ENCODE measurements around the gene ZMYND19.

The ZMYND19 gene

DNA sequence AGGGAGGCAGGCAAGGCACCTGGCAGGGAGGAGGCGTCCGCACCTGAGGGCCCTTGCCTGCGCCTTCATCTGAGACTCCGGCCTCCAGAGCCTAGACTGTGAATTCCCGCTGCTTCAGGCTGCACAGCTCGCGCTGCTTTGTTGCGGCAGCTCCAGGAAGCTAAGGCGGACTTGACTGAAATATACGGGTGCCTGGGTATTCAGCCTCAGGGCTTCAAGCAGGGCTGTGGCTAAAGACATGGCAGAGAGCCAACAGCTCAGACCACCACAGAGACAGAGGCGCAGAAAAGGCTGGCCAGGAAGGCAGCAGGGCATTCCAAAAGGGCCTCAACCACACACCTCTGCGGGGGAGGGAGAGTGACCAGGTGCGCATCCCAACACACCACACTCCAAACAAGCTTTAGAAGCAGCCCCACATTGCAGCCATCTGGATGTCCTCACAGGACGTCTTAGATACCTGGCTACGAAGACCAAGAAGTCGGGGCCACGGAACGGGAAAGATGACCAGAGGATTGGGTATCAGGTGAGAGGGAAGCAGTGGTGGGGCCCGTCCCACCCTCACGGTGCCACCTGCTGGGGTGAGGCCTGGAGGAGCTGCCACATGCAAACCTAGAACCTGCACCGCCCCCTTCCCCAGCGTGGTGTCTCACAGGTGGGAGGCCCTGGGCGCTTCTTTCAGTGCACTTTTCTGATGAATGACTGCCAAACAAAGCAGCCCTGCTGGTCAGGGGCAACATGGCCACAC is 9.9 kb downstream of the ZMYND19 start:
- no peak for DNase-seq (ENCODE audit: low read depth, low spot score)
- H3K4me3 ChIP-seq (ENCODE audit: low read depth, low read length), result no peak overlapping the region
- POLR2A ChIA-PET, result no interaction called here
- CTCF ChIA-PET, result interaction anchor here (1.2 to 5.3 kb wide), 8 partner anchors 9 to 120 kb away, joined by 3 to 91 read pairs (median 7); partner anchors contain the start of genes PNPLA7 and ZMYND19
- TF ChIP-seq, protein P1, sequence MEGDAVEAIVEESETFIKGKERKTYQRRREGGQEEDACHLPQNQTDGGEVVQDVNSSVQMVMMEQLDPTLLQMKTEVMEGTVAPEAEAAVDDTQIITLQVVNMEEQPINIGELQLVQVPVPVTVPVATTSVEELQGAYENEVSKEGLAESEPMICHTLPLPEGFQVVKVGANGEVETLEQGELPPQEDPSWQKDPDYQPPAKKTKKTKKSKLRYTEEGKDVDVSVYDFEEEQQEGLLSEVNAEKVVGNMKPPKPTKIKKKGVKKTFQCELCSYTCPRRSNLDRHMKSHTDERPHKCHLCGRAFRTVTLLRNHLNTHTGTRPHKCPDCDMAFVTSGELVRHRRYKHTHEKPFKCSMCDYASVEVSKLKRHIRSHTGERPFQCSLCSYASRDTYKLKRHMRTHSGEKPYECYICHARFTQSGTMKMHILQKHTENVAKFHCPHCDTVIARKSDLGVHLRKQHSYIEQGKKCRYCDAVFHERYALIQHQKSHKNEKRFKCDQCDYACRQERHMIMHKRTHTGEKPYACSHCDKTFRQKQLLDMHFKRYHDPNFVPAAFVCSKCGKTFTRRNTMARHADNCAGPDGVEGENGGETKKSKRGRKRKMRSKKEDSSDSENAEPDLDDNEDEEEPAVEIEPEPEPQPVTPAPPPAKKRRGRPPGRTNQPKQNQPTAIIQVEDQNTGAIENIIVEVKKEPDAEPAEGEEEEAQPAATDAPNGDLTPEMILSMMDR (IDR thresholded peaks at IDR 0.05; ENCODE audit: insufficient read depth, low read length, missing control alignments), result no peak

DNA sequence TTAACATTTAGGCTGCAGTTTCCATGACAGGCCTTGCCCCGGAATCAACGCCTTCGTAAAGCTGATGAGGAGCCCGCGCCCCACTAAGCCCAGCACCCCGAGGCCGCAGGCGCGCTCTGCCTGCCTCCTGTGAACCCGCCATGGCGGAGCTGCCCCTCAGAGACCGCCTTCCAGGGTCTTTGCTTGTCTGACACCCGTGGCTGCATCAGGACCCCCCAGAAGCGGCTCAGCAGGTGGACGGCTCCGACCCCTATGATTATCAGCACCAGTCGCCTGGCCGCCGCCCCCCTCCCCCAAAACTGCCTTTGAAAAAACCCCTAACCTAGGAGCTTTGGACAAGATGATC is 11.1 kb downstream of the ZMYND19 start:
- TF ChIP-seq, protein P1 (IDR thresholded peaks at IDR 0.05; ENCODE audit: insufficient read depth, low read length, missing control alignments), result no peak
- CTCF ChIA-PET, result interaction anchor here (0.8 to 5.3 kb wide), 13 partner anchors 10 to 121 kb away, joined by 3 to 91 read pairs (median 6); partner anchors contain the start of genes MRPL41, PNPLA7 and ZMYND19
- no peak for DNase-seq (ENCODE audit: low read depth, low spot score)
- POLR2A ChIA-PET, result interaction anchor here (0.6 to 1.0 kb wide), 2 partner anchors 9 to 93 kb away, joined by 3 read pairs; no protein-coding TSS in a partner anchor
- peak overlapping the region; percentile 95 for H3K4me3 ChIP-seq (ENCODE audit: low read depth, low read length)

DNA sequence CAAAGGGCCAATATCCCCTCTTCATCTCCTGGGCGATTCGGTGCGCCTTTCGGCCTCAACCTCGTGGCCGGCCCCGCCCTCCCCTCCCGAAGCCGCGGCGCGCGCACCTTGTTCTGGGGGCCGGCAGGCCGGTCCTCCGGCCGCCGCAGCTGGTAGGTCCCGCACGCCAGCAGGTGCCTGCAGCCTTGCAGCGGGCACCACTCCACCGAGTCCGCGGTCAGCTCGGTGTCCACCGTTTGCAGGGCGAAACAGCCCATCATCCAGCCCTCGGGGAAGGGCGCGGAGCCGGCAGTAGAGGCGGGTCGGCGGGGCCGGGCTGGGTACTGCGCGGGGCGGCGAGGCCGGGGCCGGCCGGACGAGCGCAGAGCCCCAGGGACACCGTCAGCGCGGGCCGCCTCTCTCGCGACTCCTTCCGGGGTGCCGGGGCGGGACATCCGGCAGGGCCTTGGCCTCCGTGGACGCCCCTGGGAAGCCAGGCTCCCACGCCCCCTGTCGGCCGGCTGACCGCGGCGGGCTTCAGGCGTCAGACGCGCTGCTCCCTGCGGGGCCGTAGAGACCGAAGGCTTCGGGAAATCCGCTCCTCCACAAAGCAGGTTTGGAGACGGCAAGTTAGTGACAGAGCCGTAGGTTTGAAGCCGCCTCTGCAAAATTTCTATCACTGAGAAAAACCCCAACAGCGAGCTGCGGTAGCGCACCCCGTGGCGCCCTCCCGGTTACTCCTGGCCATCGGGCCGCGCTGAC is 11.6 kb downstream of the ZMYND19 start, which contains the start of gene DPH7:
DPH7 (minus strand) TSS at position 408 of the 741 bp plus-strand sequence; CDS start at position 260, 148 bp downstream.
- H3K4me3 ChIP-seq (ENCODE audit: low read depth, low read length), result peak within 1 kb of the TSS; percentile 95
- TF ChIP-seq, protein P1 (IDR thresholded peaks at IDR 0.05; ENCODE audit: insufficient read depth, low read length, missing control alignments), result peak; percentile 99
- ChIA-PET CTCF (interaction anchor here (0.8 to 5.3 kb wide), 16 partner anchors 11 to 121 kb away, joined by 3 to 91 read pairs (median 6); partner anchors contain the start of genes MRPL41, PNPLA7 and ZMYND19), POLR2A (interaction anchor here (1.0 to 2.0 kb wide), 3 partner anchors 8 to 27 kb away, joined by 3 to 7 read pairs (median 4); partner anchors contain the start of gene MRPL41)
- peak; percentile 17 for DNase-seq (ENCODE audit: low read depth, low spot score)

DNA sequence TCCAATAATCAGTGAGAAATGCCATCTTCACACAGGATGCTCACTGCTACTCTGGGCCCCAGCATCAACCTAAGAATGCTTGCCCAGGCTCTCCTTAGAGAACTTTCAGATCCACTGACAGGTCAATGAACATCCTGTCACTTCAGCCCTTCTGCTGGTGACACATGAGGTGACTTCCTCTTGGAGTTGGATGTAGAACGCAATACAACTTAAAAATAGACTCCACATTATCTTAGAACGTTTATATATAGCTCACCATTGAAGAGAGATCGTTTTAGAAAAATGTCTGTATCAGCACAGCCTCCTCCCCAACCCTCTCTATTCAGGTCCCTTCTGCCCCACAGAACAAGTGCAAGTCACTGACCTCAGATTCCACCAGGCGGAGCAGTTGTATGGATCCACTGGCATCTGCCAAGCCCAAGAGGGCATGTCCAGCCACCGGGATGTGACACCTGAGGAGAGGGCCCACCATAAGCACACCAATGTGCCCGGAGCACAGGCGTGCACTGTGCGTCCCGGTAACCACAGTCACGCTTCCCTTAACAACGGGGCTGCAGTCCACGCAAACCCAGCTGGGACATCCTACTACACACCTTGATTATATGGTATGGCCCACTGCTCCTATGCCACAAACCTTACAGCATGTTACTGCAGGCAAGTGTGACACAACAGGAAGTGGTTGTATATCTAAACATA is 14.4 kb downstream of the ZMYND19 start:
- H3K4me3 ChIP-seq (ENCODE audit: low read depth, low read length), result no peak overlapping the region
- TF ChIP-seq, protein P1 (IDR thresholded peaks at IDR 0.05; ENCODE audit: insufficient read depth, low read length, missing control alignments), result no peak
- no peak for DNase-seq (ENCODE audit: low read depth, low spot score)
- ChIA-PET POLR2A (interaction anchor here (0.6 kb wide), 1 partner anchor 24 kb away, joined by 4 read pairs; the partner anchor contains the start of gene MRPL41), CTCF (interaction anchor here (5.3 kb wide), 1 partner anchor 13 kb away, joined by 91 read pairs; the partner anchor contains the start of gene ZMYND19)

DNA sequence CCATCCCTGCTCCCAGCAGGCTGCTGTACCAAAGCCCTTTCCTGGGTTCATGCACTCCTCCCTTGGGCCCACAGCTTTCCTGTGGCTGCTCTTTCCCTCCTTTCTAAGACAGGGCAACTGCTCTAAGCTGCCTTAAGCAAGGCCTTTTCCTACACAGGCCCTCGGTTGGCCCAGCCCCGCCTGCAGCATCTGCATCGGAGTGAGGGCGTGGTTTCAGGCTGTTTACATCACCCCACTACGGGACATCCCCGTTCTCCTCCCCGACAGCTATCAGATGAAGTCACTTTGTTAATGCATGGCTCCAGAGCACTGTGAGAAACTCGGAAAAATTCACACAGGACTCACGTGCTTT is 15.0 kb downstream of the ZMYND19 start:
- H3K4me3 ChIP-seq (ENCODE audit: low read depth, low read length), result no peak overlapping the region
- ChIA-PET CTCF (no interaction called here), POLR2A (no interaction called here)
- TF ChIP-seq, protein P1 (IDR thresholded peaks at IDR 0.05; ENCODE audit: insufficient read depth, low read length, missing control alignments), result no peak
- DNase-seq (ENCODE audit: low read depth, low spot score), result no peak
